HG03442 (cell line): Measurements from ENCODE around the gene PKMYT1.

ENCODE experiments used
- ATAC-seq: cut with Tn5 transposase; IDR thresholded peaks from one replicate; pipeline ENCODE4 v1.9.1; 2021; ENCODE audit warnings: mild to moderate bottlenecking, moderate library complexity; ENCODE audit not compliant: unreplicated experiment

Gene PKMYT1

DNA sequence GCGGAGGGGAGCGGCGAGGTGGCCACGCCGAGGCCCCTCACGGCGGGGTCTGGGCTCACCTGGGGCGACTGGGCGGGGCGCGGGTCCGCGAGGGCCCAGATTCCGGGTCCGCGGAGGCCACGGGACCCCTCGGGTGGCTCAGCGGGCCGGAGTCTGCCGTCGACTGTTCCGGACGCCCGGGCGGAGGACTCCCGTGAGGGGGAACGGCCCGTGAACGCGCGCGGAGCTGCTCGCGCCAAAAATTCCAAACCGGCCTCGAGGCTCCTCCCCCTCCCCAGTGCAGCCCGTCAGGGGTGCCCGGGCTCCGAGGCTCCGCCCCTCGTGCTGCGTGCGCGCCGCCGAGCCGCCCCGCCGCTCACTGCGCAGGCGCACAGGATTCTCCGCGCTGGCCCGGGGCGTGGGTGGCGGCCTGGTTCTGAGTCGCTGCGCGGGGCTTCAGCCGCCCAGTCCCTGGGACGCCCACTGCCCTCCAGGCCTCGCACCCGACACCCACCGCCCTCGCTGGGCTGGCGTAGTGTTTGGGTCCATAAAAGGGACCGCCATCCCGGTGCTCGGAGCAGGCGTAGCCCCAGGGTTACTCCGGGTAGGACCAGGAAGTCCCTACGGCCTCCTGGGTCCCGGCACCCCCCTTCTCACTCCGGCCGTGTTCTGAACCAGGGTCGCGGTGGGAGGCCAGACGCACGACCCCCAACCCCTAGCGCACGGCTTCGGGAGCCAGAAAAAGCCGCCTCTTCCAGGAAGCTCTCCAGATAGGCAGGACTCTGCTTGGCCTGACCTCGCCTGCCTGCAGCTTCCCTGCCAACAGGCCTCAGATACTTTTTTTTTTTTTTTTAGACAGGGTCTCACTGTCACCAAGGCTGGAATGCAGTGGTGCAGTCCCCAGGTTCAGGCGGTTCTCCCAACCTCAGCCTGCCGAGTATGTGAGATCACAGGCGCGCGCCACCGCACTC lies at the start of gene PKMYT1:
Gene PKMYT1 (minus strand): TSS at position 220 of the 950 bp plus-strand sequence. CDS start 789 bp downstream, outside the sequence.
- peak; percentile 70 for ATAC-seq

GRCh38 chr16:3029491-3030221 lies 49.4 kb upstream of the PKMYT1 start:
- ATAC-seq: no peak

DNA sequence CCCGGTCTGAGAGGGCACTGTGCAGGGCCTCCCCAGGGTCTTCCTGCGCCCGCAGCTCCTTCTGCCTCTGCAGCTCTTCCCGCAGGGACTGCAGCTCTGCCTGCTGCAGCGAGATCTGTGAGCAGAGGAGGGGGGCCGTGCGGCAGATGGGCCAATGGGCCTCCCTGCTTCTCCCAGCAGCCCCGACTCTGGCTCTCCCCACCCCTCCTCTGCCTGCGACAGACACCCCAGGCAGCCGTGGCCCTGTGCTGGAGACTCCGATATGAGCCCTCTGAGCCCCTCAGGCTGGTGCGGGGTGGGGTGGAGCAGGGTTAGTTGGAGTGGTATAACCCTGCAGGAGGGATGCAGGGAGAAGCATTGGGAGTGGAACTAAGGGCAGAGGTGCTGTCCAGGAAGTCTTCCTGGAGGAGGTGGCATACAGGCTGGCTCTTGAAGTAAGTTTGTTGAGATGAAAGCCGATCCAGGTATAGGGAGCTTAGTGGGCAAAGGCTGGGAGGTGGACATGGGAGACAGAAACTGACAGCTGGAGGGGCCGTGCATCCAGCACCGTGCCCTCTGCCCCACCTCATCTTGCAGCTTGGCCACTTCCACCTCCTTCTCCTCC lies 48.6 kb upstream of the PKMYT1 start:
- ATAC-seq: no peak

DNA sequence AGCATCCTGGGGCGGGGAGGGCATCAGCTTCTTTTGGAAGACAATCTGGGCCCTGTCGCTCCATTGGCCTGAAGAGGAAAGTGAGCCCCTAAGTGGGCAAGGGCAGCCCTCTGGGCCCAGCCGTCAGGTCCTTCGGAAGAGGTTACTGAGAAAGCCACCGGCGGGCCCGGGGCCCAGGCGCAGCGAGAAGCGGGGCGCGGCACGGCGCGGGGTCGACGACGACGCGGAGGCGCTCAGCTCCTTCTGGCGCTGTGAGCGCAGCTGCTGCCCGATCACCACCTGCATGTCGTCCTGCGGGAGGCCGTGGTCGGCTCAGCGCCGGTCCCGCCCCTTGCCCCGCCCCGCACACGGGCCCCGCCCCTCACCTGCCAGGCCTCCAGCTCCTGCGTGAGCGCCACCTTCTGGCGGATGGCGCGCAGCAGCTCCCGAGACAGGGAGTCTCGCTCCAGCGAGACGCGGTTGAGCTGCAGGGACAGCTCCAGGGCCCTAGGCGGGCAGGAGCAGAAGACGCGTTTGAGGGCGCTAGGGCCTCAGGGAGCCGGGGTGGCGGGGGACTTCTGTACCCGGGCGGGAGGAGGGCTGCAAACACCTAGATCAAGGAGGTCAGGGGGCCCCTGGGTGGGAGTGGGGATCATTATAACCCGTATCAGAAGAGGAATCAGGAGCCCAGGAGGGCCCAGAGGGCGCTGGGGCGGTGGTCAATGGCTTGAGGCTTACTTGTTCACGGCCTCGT lies 47.9 kb upstream of the PKMYT1 start:
- no peak for ATAC-seq

- ATAC-seq: no peak
These were observed 47.2 kb upstream of the PKMYT1 start for GRCh38 chr16:3027489-3027795.

DNA sequence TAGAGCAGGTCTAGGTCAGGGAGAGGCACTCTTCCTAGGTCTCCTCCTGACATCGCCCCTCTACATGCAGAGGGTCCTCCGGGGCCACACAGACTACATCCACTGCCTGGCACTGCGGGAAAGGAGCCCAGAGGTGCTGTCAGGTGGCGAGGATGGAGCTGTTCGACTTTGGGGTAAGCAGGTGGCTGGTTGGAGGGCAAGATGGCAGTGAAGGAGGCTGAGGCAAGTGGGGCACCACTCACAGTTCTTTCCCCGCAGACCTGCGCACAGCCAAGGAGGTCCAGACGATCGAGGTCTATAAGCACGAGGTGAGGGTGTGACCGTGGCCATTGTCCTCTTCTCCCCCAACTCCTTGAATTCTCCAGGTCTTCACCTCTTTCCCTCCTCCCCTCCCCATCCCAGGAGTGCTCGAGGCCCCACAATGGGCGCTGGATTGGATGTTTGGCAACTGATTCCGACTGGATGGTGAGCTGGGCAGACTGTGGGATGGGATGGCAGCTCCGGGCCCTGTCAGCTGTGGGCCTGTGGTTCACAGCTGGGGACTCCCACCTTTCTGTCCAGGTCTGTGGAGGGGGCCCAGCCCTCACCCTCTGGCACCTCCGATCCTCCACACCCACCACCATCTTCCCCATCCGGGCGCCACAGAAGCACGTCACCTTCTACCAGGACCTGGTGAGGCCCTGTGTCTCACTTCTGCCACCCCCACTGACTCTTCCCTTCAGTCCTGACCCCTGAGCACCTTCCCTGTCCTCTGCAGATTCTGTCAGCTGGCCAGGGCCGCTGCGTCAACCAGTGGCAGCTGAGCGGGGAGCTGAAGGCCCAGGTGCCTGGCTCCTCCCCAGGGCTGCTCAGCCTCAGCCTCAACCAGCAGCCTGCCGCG lies 46.6 kb upstream of the PKMYT1 start:
- ATAC-seq: no peak

DNA sequence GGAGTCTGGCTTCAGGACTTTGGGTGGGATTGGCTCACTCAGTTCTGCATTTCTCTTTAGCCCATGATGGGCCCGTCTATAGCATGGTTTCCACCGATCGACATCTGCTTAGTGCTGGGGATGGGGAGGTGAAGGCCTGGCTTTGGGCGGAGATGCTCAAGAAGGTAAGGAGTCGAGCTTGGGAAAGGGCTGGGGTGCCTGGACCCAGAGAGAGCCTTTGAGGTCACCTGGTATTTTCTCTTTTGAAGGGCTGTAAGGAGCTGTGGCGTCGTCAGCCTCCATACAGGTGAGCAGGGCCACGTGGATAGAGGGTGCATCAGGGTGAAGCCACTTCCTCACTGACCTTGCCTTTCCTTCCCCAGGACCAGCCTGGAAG lies 45.7 kb upstream of the PKMYT1 start:
- no peak for ATAC-seq

DNA sequence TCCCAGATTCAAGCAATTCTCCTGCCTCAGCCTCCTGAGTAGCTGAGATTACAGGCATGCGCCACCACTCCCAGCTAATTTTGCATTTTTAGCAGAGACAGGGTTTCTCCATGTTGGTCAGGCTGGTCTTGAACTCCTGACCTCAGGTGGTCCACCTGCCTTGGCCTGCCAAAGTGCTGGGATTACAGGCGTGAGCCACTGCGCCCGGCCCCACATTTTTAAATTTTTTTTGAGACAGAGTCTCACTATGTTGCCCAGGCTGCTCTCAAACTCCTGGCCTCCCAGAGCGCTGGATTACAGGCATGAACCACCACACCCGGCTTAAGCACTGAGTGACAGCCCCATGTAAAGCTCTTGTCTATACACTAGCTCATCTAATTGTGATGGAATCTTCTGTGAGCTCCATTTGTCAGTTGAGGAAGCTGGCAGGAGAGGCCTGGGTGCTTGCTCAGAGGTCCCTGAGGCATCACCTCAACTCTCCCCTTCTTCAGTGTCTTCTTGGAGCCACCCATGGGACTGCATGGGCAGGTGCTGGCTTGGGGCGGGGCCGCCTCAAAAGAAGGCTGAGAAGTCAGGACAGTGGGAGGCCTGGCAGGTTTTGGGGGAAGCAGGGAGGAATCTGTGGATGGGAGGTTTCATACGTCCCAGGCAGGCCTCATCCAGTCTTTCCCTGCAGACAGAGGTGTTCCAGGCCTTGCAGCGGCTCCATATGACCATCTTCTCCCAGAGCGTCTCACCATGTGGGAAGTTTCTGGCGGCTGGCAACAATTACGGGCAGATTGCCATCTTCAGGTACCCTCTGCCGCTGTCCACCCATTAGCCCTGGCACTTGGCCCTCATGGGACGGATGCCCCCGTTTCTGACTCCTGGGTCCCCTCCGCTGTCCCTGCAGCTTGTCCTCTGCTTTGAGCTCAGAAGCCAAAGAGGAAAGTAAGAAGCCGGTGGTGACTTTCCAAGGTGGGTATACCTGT lies 45.1 kb upstream of the PKMYT1 start:
- ATAC-seq: no peak

DNA sequence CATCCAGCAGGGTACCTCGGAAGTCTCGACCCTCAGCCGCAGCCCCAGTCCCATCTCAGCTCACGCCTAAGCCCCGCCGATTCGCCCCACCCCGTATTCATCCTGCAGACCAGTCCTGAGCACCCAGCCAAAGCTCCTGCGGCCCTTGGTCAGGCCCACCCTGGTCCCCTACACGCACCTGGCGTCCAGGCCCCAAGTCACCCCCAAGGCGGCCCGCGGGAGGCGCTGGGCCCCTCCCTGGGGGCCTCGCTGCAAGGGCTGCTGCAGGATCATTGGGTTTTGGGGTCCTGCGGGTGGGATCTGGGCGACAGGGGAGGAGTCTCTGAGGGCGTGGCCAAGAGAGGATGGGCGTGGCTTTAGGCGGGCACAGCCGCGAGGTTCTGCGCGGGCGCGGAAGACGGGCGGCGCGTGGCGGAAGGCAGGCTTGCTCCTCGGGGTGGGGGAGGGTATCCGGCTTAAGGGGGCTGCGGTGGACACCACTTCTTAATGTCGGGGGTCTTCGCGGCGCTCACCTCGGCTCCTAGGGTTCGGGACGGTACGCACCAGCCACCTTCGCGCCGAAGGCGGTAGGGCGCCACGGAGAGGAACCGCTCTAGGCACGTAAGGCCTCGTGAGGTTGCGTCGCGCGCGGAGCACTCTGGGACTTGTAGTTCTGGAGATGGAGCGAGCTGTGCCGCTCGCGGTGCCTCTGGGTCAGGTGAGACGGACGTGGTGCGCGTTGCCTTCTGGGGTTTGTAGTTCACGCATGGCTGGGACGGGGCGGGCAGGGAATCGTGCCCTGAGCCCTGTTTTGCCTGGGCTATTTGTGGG lies 43.6 kb upstream of the PKMYT1 start, which contains the start of the genes HCFC1R1 and THOC6:
Gene HCFC1R1 (minus strand): TSS at position 274 of the 810 bp plus-strand sequence. CDS start 1 bp downstream, at position 273.
Gene THOC6 (plus strand): TSS at position 367 of the 810 bp plus-strand sequence. CDS start 292 bp downstream, at position 659.
- ATAC-seq: peak; percentile 66

- no peak for ATAC-seq
These were observed 43.1 kb upstream of the PKMYT1 start for GRCh38 chr16:3023415-3023668.

DNA sequence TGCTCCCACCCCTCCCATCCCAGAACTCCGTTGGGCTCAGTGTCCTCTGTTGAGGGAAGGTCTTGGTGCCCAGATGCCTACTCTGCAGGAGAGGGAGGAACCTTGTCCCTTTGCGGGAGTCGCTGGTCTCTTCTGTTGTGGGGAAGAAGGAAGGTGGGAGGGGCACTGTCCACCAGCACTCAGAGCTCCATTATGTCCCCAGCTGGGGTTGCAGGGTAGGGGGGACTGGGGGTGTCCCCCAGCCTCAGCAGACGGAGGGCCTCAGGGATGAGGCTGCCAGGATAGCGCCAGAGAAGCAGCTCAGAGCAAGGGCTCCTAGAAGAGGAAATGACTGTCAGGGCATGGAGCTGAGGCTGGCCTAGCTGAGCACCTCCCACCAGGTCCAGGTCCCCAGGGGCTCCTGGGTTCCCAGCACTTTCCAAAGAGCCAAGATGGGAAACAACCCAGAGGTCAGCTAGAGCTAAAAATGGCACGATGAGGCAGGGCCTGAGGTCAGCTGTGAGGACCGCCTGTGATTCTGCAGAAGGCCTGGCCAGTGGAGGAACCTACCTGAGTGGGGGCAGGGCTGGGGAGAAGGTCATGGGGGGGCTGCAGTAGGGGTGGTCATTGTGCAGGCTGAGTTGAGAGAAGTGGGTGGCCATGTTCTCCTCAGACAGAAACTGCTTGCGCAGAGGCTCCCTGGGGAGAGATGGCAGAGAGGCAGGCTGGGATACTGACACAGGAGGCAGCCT lies 42.6 kb upstream of the PKMYT1 start:
- no peak for ATAC-seq

DNA sequence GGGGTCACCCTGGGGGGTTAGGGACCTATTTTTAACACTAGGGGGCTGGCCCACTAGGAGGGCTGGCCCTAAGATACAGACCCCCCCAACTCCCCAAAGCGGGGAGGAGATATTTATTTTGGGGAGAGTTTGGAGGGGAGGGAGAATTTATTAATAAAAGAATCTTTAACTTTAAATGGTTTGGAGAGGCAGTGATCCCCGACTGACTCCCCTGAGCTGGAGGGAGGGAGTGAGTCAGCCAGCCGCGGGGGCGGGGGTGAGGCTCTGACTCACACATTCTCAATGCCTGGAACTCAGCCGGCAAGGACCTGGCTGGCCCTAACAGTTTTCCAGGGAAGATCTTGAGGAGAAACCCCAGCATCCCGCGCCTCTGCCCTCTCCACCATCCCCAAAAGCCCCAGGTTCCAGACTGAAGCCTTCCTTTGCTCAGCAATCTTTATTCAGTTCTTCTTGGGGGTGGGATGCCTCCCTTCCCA lies 42.0 kb upstream of the PKMYT1 start:
- no peak for ATAC-seq

GRCh38 chr16:3021449-3022207 lies 41.4 kb upstream of the PKMYT1 start:
- ATAC-seq: no peak

GRCh38 chr16:3020604-3021448 lies 40.6 kb upstream of the PKMYT1 start:
- no peak for ATAC-seq

- no peak for ATAC-seq
These were observed 40.0 kb upstream of the PKMYT1 start, which contains the start of gene TNFRSF12A for GRCh38 chr16:3020247-3020603. TSS of gene TNFRSF12A (plus strand) at chr16:3020368. CDS start at chr16:3020398, 30 bp downstream.
